PFSK-1 (cell line): ENCODE measurements around the gene LY6G5C.

Experiments
- FOXP2 ChIP-seq: optimal IDR thresholded peaks from 2 replicates; pipeline ENCODE3; 2011; ENCODE audit warnings: borderline replicate concordance, control low read depth, inconsistent platforms; ENCODE audit not compliant: insufficient read depth; ENCODE audit errors: extremely low read length, extremely low read depth
- POLR2AphosphoS5 ChIP-seq: IDR thresholded peaks from 2 replicates; pipeline ENCODE4 v1.6.1; 2012; ENCODE audit warnings: low read depth, mild to moderate bottlenecking, control low read depth, low read length, moderate library complexity
- REST ChIP-seq, 2 experiments: IDR thresholded peaks; 2 replicates each; pipeline versions ENCODE4 v1.6.1 to v1.8.0; 2011 to 2012; ENCODE audit warnings: low read depth in 2 of 2, low read length in 2 of 2, control low read depth in 1 of 2, inconsistent platforms in 1 of 2, mild to moderate bottlenecking in 1 of 2, moderate library complexity in 1 of 2; ENCODE audit not compliant: insufficient read depth in 1 of 2
- SIN3A ChIP-seq: IDR thresholded peaks from 2 replicates; pipeline ENCODE4 v1.6.1; 2012; ENCODE audit warnings: mild to moderate bottlenecking, low read length, moderate library complexity, borderline replicate concordance; ENCODE audit not compliant: insufficient read depth
- TAF1 ChIP-seq: IDR thresholded peaks from 2 replicates; pipeline ENCODE4 v1.6.1; 2012; ENCODE audit warnings: low read length, control low read depth, borderline replicate concordance; ENCODE audit not compliant: insufficient read depth

GRCh38 chr6:31721351-31722020 is 40.6 kb upstream of the LY6G5C start, which contains the start of gene LY6G6C:
- TF ChIP-seq POLR2AphosphoS5 (no peak), TAF1 (no peak), SIN3A (no peak), REST (IDR thresholded peaks at IDR 0.05; ENCODE audit: insufficient read depth in 1 of 2, low read depth in 2 of 2, low read length in 2 of 2) (no peak), FOXP2 (no peak)
